Measurements from ENCODE around the gene IQSEC1.

Gene IQSEC1

DNA sequence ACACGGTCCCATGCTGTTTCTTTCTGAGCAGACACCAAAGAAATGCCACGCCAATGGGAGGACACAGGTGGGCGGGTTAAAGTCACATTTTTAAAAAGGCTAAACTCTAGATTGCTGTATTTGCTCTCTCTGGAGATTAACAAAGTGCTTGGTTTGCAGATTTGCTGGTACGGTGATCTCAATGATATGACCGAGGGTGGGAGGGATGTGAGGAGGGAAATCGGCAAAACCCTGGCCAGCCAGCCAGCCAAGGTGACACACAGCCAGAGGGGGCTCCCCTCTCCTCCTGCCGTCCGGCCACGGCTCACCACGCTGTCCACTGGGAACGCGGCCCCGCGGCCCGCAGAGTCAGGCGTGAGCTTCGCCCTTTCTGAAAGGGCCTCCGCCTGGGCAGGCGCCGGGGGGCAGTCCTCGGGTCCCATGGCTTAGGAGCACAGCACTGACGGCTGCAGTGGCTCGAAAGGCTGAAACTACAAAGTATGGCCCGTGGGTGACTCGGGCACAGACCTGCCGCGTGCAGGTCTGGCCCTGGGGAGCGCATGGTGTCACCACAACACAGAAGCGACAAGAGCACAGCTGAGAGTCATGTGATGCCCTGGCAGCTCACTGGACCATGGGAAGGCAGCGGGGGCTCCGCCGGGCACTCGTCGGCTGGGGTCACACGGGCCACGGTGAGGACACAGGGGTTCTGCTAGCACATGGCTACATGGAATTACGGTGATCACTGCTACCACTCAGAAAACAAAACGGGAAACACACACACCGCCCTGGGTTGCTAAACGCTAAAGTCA, 174.1 kb downstream of the IQSEC1 start:
- no peak for DNase-seq (ENCODE audit: low read depth)
- TF ChIP-seq, protein P1, sequence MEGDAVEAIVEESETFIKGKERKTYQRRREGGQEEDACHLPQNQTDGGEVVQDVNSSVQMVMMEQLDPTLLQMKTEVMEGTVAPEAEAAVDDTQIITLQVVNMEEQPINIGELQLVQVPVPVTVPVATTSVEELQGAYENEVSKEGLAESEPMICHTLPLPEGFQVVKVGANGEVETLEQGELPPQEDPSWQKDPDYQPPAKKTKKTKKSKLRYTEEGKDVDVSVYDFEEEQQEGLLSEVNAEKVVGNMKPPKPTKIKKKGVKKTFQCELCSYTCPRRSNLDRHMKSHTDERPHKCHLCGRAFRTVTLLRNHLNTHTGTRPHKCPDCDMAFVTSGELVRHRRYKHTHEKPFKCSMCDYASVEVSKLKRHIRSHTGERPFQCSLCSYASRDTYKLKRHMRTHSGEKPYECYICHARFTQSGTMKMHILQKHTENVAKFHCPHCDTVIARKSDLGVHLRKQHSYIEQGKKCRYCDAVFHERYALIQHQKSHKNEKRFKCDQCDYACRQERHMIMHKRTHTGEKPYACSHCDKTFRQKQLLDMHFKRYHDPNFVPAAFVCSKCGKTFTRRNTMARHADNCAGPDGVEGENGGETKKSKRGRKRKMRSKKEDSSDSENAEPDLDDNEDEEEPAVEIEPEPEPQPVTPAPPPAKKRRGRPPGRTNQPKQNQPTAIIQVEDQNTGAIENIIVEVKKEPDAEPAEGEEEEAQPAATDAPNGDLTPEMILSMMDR (conservative IDR thresholded peaks at IDR 0.05; ENCODE audit: low read depth, low read length) = no peak
- no peak overlapping the region for H3K4me3 ChIP-seq (ENCODE audit: low read depth, low read length)

DNA sequence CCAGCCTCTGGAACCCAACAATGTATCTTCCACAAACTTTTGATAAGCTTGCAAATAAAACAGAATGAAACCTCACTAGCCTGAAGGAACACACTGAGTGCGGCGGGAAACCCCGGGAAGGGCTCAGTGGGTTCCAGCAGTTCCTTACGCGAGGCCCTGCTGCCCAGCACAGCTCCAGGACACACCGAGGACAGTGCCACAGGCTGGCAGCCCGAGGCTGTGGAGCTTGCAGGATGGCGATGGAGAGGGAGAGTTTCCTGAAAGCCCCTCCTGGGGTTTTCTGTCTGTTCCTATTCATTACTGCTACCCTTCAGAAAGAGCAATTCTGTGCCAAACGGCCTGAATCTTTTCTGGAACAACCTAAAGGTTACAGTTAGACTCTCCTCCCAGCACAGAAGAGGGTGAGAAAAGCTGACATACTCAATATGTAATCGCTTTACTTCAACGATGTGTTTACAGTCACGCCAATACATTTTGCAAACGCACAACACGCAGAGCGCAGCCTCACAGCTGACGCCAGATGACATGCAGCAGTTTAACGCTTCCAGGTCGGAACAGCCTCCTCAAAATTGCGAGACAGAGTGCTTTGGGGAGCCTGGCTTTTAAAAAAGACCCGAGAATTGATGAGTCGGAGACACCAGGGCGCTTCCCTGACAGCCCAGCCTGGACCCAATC, 174.8 kb downstream of the IQSEC1 start:
- no peak for DNase-seq (ENCODE audit: low read depth)
- TF ChIP-seq, protein P1 (conservative IDR thresholded peaks at IDR 0.05; ENCODE audit: low read depth, low read length) = no peak

DNA sequence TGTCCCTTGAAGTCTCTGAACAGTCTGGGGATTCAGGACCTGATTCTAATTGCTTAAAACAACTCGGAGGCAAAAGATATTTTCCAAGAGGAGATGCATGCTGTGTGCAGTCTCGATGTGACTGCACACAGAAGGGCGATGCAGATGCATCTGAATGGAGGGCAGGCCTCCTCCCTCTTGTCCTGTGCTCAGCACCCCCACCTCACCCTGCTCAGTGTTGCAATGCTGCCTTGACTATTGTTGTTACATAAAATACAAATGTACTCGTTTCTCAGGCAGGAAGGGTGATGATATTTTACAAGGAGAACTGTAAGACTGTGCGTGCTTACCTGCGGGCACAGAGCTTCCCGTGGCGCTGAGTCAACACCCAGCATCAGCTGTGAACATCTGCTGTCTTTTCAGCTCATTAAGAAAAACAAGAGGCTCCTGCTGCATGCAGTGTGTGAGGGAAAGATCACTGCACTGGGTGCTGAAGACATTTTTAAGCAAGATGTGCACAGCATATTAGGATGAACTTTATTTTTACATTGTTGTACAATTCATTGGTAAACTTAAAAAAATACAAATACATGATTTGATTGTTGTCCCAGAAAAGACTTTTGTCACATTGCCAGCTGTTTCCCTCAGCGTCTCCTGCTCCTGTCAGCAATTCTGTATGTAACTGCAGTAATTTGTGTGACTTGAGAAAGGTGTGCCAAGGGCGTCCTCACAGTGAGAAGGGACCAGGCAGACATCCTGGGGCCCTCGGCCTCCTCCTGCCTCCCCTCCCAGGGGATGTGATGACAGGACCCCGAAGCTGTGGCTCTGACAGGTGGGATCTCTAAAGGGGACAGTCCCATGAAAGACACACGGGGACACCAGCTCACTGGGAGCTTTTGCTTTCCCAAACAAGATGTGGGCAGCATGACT, 175.6 kb downstream of the IQSEC1 start:
- peak; percentile 55 for DNase-seq (ENCODE audit: low read depth)
- no peak overlapping the region for H3K4me3 ChIP-seq (ENCODE audit: low read depth, low read length)
- TF ChIP-seq, protein P1 (conservative IDR thresholded peaks at IDR 0.05; ENCODE audit: low read depth, low read length) = no peak

More for the DNA sequence above, 174.8 kb downstream of the IQSEC1 start:
- no peak overlapping the region for H3K4me3 ChIP-seq (ENCODE audit: low read depth, low read length)

DNA sequence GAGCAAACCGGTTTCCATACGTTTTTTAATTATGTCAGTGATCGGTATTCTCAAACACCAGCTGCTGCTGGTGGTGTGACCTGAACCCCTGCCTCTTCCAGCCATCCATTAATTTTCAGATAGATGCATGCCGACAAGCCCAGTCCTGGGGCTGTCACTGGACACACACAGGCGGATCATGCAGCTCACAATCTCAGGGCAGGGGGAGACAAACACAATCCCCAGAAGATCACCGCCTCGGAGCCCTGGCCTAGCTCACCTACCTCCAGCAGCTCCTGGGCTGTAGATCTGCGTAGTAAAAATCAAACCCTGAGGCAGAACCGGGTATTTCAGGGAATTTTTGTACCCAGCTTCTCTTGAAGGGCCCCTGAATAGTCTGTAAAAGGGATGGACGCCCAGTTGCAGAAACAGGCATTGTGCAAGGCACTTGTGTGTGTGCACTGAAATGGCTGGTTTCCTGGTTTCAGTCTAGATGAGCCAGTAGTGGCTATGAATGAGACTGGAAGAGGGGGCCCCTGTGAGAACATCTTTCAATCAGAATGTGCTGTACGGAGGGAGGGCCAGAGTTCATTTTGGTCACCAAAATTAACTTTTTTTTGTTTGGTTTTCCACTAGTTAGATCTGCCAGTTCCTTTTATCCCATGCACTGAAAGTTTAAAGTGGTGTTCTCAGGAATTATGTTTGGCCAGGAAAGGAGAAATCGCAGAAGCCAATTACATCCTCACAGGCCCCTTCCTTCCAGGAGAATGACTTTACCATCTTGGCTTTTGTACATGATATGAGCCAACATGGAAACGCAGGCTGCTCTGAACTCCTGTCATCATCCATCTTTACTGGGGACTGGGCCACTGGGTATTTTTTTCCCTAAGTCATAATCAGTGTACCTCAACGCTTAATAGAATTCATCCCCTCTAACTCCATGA, 176.9 kb downstream of the IQSEC1 start:
- no peak for DNase-seq (ENCODE audit: low read depth)
- H3K4me3 ChIP-seq (ENCODE audit: low read depth, low read length) = no peak overlapping the region
- TF ChIP-seq, protein P1 (conservative IDR thresholded peaks at IDR 0.05; ENCODE audit: low read depth, low read length) = no peak

DNA sequence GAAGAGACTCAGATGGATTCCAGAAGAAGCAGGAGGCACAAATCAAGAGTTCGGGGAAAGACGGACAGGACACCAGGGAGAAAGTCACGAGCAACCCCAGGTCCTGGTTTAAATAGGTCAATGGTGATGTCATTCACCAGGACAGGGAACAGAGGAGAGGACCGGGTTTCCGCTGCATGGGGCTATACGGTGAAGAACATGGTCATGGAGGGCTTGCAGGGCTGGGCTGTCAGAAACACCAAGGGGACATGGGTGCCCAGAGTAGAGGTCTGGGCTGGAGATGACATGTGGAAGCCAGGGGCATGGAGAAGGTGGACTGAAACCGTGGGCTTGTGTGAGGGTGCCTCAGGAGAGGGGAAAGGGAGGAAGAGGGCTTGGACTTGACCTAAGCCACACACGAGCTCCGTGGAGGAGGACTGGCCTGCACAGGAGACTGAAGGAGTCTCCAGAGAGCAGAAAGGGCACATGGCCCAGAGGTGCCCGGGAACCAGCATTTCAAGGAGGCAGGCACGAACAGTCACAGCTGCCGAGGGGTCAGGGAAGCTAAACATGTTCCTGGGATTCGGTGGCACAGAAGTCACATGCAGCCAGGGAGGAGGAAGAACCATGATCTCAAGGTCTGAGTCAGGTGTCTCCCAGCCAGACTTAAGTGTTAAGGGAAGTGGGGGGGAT, 177.7 kb downstream of the IQSEC1 start:
- TF ChIP-seq, protein P1 (conservative IDR thresholded peaks at IDR 0.05; ENCODE audit: low read depth, low read length) = no peak
- DNase-seq (ENCODE audit: low read depth) = no peak
- H3K4me3 ChIP-seq (ENCODE audit: low read depth, low read length) = no peak overlapping the region
